GM23338 (cell line): Measurements from ENCODE around the gene ATG4A. TPM values are rescaled to one million over a fixed set of nuclear protein-coding genes. Genes with fewer than 3 reads are reported as not detected.

ENCODE experiments used
- ATAC-seq: fragments of 200-7000 bp; cut with Tn5 transposase; 3 replicates; pipeline ENCODE4 v1.9.1; 2020
- DNase-seq: peaks from one replicate; pipeline ENCODE4 v3.0.0-alpha.2; 2015; ENCODE audit warnings: low spot score
- H2AFZ ChIP-seq: fragments of 200-600 bp; sonication (generic); 2 replicates; pipeline ENCODE4 v1.8.0; 2016; ENCODE audit warnings: antibody characterized with exemption, mild to moderate bottlenecking, moderate library complexity
- H3F3A ChIP-seq: fragments of 200-600 bp; sonication (generic); replicated peaks from 2 replicates; pipeline ENCODE4 v1.8.0; 2017; ENCODE audit warnings: antibody characterized with exemption, mixed run types, low read depth
- H3K27ac ChIP-seq: fragments of 200-600 bp; sonication (generic); 2 replicates; pipeline ENCODE4 v1.6.1; 2016; ENCODE audit warnings: low read depth
- H3K27me3 ChIP-seq: fragments of 200-600 bp; sonication (generic); 2 replicates; pipeline ENCODE4 v1.8.0; 2016; ENCODE audit warnings: mild to moderate bottlenecking, mixed run types, moderate library complexity; ENCODE audit not compliant: insufficient read depth
- H3K36me3 ChIP-seq: fragments of 200-600 bp; sonication (generic); 2 replicates; pipeline ENCODE4 v1.8.0; 2016; ENCODE audit warnings: mild to moderate bottlenecking; ENCODE audit not compliant: insufficient read depth
- H3K4me1 ChIP-seq: fragments of 200-600 bp; sonication (generic); 2 replicates; pipeline ENCODE4 v1.8.0; 2016; ENCODE audit warnings: mild to moderate bottlenecking, moderate library complexity; ENCODE audit not compliant: insufficient read depth
- H3K4me2 ChIP-seq: fragments of 200-600 bp; sonication (generic); 2 replicates; pipeline ENCODE4 v1.7.1; 2017; ENCODE audit warnings: mixed run types
- H3K4me3 ChIP-seq: fragments of 200-600 bp; sonication (generic); 2 replicates; pipeline ENCODE4 v1.6.1; 2016; ENCODE audit warnings: mixed run types
- H3K79me2 ChIP-seq: fragments of 200-600 bp; sonication (generic); replicated peaks from 2 replicates; pipeline ENCODE4 v1.8.0; 2017; ENCODE audit warnings: mild to moderate bottlenecking; ENCODE audit not compliant: insufficient read depth
- H3K9me2 ChIP-seq: fragments of 200-600 bp; sonication (generic); 2 replicates; pipeline ENCODE4 v1.8.0; 2017; ENCODE audit not compliant: insufficient read depth
- H4K20me1 ChIP-seq: fragments of 200-600 bp; sonication (generic); replicated peaks from 2 replicates; pipeline ENCODE4 v1.8.0; 2017; ENCODE audit warnings: mild to moderate bottlenecking; ENCODE audit not compliant: insufficient read depth
- H3K27ac Mint-ChIP-seq: 2 replicates; pipeline ENCODE4 v1.8.0; 2020; ENCODE audit warnings: inconsistent platforms, mild to moderate bottlenecking, moderate library complexity, mixed read lengths
- H3K27me3 Mint-ChIP-seq: 3 replicates; pipeline ENCODE4 v1.8.0; 2022; ENCODE audit warnings: low read depth, mild to moderate bottlenecking, moderate library complexity, mixed read lengths, inconsistent platforms; ENCODE audit not compliant: insufficient read depth, poor library complexity
- H3K36me3 Mint-ChIP-seq: 3 replicates; pipeline ENCODE4 v1.8.0; 2021; ENCODE audit warnings: low read depth, mild to moderate bottlenecking, inconsistent platforms, moderate library complexity, mixed read lengths
- H3K4me1 Mint-ChIP-seq: 3 replicates; pipeline ENCODE4 v1.8.0; 2020; ENCODE audit warnings: mild to moderate bottlenecking, inconsistent platforms, mixed read lengths
- H3K4me3 Mint-ChIP-seq: 3 replicates; pipeline ENCODE4 v1.8.0; 2021; ENCODE audit warnings: moderate library complexity, mild to moderate bottlenecking, inconsistent platforms, mixed read lengths
- H3K9me3 Mint-ChIP-seq: 3 replicates; pipeline ENCODE4 v1.8.0; 2020; ENCODE audit warnings: moderate library complexity, mild to moderate bottlenecking, inconsistent platforms, mixed read lengths
- CREB1 ChIP-seq: fragments of 250-450 bp; sonication (Bioruptor Pico); IDR thresholded peaks from 2 replicates; pipeline ENCODE4 v1.5.0; 2020; ENCODE audit warnings: low read depth, mild to moderate bottlenecking, moderate library complexity
- CTCF ChIP-seq, 2 experiments: fragments of 200-600 bp in 1 of 2; sonication (generic) in 1 of 2; conservative IDR thresholded peaks; 2 replicates each; pipeline versions ENCODE4 v1.5.1 to v1.6.1; 2016 to 2017; ENCODE audit warnings: antibody characterized with exemption in 2 of 2, low read depth in 2 of 2, mild to moderate bottlenecking in 2 of 2, moderate library complexity in 1 of 2
- EZH2 ChIP-seq: fragments of 200-600 bp; sonication (generic); IDR thresholded peaks from one replicate; pipeline ENCODE4 v1.8.0; 2017; ENCODE audit warnings: antibody characterized with exemption, mild to moderate bottlenecking, low read depth; ENCODE audit not compliant: unreplicated experiment
- EZH2phosphoT487 ChIP-seq: fragments of 200-600 bp; sonication (generic); IDR thresholded peaks from one replicate; pipeline ENCODE4 v1.8.1; 2018; ENCODE audit warnings: antibody characterized with exemption; ENCODE audit not compliant: unreplicated experiment
- JUNB ChIP-seq: IDR thresholded peaks from one replicate; pipeline ENCODE4 v1.6.1; 2016; ENCODE audit warnings: antibody characterized with exemption; ENCODE audit not compliant: unreplicated experiment
- NANOG ChIP-seq: IDR thresholded peaks from 2 replicates; pipeline ENCODE4 v1.6.1; 2016; ENCODE audit warnings: antibody characterized with exemption, borderline replicate concordance
- POLR2AphosphoS5 ChIP-seq: IDR thresholded peaks from 2 replicates; pipeline ENCODE4 v1.6.1; 2016; ENCODE audit warnings: antibody characterized with exemption, low read depth
- REST ChIP-seq: IDR thresholded peaks from one replicate; pipeline ENCODE4 v1.6.1; 2018; ENCODE audit warnings: antibody characterized with exemption; ENCODE audit not compliant: unreplicated experiment
- STAT1 ChIP-seq: IDR thresholded peaks from one replicate; pipeline ENCODE4 v1.6.1; 2016; ENCODE audit warnings: antibody characterized with exemption; ENCODE audit not compliant: unreplicated experiment
- ZNF114 ChIP-seq: fragments of 250-450 bp; sonication (Bioruptor Pico); IDR thresholded peaks from 2 replicates; pipeline ENCODE4 v1.5.0; 2020; ENCODE audit warnings: mild to moderate bottlenecking, moderate library complexity
- ZNF331 ChIP-seq: fragments of 250-450 bp; sonication (Bioruptor Pico); IDR thresholded peaks from 2 replicates; pipeline ENCODE4 v1.5.0; 2020; ENCODE audit warnings: low read depth, mild to moderate bottlenecking, moderate library complexity
- polyA plus RNA-seq: library from polyadenylated mRNA; unstranded; fragments of >200 nt; fragmentation: Nextera tagmentation; extraction: Ambion mirVana; gene quantifications from 2 replicates; pipeline ENCODE4 v1.2.1, GENCODE V29; 2016
- total RNA-seq: library from RNA; depleted of rRNA; stranded (reverse); fragments of >200 nt; shearing (Covaris generic); gene quantifications from 2 replicates; pipeline ENCODE4 v1.2.3, GENCODE V29; 2014
- TF ChIP-seq, protein P1 (sequence below): IDR thresholded peaks from 2 replicates; pipeline ENCODE4 v1.6.1; 2016; ENCODE audit warnings: antibody characterized with exemption

ATG4A gene
- total and polyA plus RNA-seq, 2 experiments from 2014 or later: 2.1 to 2.8 TPM

GRCh38 chrX:108059801-108060200 lies 31.8 kb upstream of the ATG4A start (continued):
- TF ChIP-seq CTCF (conservative IDR thresholded peaks at IDR 0.05; ENCODE audit: low read depth in 2 of 2): no peak
- TF ChIP-seq, protein P1, sequence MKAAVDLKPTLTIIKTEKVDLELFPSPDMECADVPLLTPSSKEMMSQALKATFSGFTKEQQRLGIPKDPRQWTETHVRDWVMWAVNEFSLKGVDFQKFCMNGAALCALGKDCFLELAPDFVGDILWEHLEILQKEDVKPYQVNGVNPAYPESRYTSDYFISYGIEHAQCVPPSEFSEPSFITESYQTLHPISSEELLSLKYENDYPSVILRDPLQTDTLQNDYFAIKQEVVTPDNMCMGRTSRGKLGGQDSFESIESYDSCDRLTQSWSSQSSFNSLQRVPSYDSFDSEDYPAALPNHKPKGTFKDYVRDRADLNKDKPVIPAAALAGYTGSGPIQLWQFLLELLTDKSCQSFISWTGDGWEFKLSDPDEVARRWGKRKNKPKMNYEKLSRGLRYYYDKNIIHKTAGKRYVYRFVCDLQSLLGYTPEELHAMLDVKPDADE: no peak
- TF ChIP-seq NANOG: no peak
- TF ChIP-seq ZNF331 (CRISPR knock-in tag): no peak
- TF ChIP-seq REST: no peak
- TF ChIP-seq EZH2phosphoT487: no peak
- no peak for TF ChIP-seq STAT1

DNA sequence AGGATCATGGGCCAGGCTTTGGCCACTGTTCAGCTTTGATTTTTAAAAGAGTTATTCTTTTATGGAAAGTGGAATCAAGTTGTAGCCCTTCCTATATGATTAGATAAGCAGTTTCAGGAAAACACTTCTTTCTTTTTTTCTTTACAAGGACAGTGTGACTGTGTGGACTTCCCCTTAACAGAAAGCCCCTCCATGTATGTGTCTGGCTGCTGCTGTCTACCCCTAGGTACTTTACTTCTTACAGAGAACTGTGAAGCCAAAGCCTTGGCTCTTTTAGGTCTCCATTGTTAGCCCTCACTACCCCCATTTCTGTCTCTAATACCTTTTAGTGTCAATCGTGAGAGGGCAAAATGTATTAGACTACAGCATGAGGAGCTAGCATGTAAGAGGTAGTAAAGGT lies 27.6 kb upstream of the ATG4A start:
- Histone ChIP-seq H3K9me2 (no peaks in the 10 kb centered on the region), H3K4me1 (no peaks in the 10 kb centered on the region), H3K4me2 (no peak overlapping the region), H3K36me3 (no peaks in the 10 kb centered on the region), H3F3A (no peaks in the 10 kb centered on the region), H3K4me3 (no peak overlapping the region), H3K27ac (no peak overlapping the region), H3K27me3 (no peaks in the 10 kb centered on the region), H2AFZ (no peak overlapping the region), H4K20me1 (no peaks in the 10 kb centered on the region), H3K79me2 (no peaks in the 10 kb centered on the region)
- Mint-ChIP-seq H3K27me3 (no peaks in the 10 kb centered on the region), H3K27ac (no peak overlapping the region), H3K36me3 (no peaks in the 10 kb centered on the region), H3K4me1 (peaks cover 12% of the 10 kb centered on the region; the same call in 2 of the 3 replicates), H3K9me3 (no peaks in the 10 kb centered on the region), H3K4me3 (no peak overlapping the region)
- no peak for ATAC-seq
- no peak for DNase-seq
- TF ChIP-seq POLR2AphosphoS5 (no peak), JUNB (no peak), ZNF114 (no peak), EZH2 (no peak), NANOG (no peak), STAT1 (no peak), CTCF (conservative IDR thresholded peaks at IDR 0.05; ENCODE audit: low read depth in 2 of 2) (no peak), REST (no peak), CREB1 (no peak)
